T1000 (cell line): ENCODE data around the gene VARS1.
A peak's percentile ranks its signal among the peaks of the same experiment; 100 is the strongest.

Source experiments
- DNase-seq: peaks from one replicate; lab custom pipeline; 2025; ENCODE audit warnings: mixed read lengths; lab: John Stamatoyannopoulos, UW

The VARS1 gene

GRCh38 chr6:31771992-31772358 is 23.6 kb downstream of the VARS1 start:
- no peak for DNase-seq

- no peak for DNase-seq
These were observed 24.7 kb downstream of the VARS1 start for GRCh38 chr6:31770860-31771259.

GRCh38 chr6:31769684-31770371 is 25.7 kb downstream of the VARS1 start:
- peak; percentile 74 for DNase-seq

DNA sequence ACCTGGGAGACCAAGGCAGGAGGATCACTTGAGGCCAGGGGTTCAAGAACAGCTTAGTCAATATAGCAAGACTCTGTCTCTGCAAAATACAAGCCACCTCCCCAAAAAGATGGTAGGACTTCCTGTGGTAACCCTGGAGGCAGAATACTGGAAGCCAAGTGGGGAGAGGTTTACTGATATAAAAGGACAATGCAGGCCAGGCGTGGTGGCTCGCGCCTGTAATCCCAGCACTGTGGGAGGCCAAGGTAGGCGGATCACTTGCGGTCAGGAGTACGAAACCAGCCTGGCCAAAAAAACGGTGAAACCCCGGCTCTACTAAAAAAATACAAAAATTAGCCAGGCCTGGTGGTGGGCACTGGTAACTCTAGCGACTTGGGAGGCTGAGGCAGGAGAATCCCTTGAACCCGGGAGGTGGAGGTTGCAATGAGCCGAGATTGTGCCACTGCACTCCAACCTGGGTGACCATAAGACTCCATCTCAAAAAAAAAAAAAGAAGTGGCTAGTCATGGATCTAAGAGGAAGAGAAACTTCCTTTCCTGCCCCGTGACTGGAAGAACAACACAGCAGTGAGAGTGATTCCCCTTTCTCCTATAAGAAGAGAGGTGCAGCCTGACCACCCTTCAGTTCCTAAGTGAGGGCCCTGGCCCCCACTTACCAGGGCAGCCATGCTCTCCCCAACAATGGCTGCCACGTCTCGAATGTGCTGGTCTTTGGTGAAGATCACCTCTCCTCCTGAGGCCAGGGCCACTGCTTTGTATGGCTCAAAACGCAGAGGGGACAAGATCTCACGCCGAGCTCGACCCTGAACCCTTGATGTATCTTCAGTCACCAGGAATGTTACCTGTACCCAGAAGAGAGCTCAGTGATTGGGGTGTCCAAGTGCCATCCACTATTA is 26.9 kb downstream of the VARS1 start:
- no peak for DNase-seq

GRCh38 chr6:31767096-31767645 is 28.4 kb downstream of the VARS1 start:
- DNase-seq, result no peak

- DNase-seq, result no peak
These were observed 29.4 kb downstream of the VARS1 start for GRCh38 chr6:31765910-31766794.

DNA sequence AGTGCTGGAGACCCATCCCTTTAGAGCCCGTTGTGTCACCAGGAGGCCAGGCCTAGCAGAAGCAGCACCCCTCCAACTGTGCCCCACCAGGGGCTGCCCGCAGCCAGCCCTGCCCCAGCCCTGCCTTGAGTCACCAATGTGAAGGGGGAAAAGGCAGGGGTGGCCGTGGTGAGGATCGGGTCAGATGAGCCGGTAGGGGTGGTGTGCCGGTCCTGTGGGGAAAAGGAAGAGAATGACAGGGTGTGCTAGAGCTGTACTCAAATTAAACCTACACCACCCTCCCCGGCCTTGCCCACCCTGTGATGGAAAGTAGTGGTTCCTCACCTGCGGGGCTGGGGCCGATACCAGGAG is 30.0 kb downstream of the VARS1 start:
- DNase-seq, result no peak

GRCh38 chr6:31764198-31764597 is 31.4 kb downstream of the VARS1 start:
- DNase-seq, result no peak

DNA sequence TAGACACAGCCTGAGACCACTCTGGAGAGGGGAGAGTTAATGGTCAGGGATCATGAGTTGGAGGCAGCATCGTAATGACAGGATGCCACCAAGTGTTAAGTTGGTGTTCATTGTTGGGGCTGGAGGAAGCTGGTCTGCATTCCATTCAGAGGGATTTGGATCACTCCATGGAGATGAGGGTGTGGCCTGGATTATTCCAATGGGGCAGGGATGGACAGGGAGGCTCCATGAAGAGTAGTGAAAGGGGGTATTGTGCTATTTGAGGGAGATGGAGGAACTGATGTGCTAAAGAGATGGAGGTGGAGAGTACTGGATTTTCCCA is 32.0 kb downstream of the VARS1 start:
- no peak for DNase-seq

DNA sequence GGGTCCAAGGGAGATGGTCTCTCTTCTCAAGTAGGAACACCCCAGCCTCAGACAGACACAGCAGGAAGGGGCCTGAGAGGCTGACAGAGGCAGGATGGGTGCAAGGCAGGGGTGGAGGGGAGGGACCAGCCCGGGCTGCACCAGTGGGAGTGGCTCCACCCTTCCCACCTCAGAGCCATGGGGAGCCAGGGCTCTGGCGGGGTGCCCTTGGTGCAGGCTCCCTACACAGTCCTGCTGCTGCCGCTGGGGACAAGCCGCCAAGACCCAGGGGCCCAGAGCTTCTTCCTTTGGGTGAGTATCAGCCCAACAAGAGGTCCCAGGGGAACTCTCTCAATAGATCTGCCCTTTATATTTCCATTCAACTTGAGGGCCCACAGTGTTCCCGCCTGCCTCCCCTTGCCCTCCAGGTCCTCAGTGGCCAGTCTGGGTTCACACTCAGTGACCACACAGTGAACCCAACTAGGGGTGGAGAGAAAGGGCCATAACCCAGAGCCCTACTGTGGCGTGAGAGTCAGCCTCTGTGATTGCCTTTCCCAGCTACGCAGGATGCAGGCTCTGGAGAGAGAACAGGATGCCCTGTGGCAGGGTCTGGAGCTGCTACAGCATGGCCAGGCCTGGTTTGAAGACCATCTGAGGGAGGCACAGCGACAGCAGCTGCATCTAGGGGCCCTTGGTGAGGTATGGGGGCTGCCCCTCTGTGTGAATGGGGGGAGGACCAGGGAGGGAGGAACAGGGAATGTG is 32.5 kb downstream of the VARS1 start:
- DNase-seq, result no peak

DNA sequence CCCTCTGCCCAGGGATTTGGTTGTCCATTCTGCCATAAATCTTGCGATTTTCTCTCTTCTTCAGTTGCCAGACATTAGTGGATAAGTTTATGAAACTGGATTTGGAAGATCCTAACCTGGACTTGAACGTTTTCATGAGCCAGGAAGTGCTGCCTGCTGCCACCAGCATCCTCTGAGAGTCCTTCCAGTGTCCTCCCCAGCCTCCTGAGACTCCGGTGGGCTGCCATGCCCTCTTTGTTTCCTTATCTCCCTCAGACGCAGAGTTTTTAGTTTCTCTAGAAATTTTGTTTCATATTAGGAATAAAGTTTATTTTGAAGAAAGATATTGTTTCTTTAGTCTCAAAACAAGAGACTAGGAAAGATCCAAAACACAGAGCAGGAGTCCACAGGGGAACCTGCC is 33.2 kb downstream of the VARS1 start, which contains the start of gene SAPCD1:
SAPCD1 (plus strand) TSS at position 301 of the 400 bp plus-strand sequence. CDS start 399 bp downstream, outside the sequence.
- no peak for DNase-seq

GRCh38 chr6:31761343-31761742 is 34.2 kb downstream of the VARS1 start:
- no peak for DNase-seq

DNA sequence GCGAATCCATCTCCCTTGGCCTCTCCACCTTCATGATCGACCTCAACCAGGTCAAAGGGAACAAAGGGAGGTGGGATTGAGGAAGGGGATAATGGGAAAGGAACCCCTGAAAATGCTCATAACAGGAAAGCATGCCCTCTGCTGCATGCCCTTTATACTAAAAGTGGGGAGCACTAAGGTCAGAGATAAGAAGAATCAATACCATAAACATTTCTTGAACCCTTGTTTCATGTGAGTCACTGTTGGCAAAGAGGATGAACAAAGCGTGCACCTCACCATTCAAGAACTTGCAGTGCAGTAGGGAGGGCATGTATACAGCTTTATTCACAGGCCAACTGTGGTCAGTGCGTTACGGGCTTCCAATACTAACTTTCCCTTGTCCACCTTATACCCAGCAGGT is 34.8 kb downstream of the VARS1 start:
- no peak for DNase-seq

DNA sequence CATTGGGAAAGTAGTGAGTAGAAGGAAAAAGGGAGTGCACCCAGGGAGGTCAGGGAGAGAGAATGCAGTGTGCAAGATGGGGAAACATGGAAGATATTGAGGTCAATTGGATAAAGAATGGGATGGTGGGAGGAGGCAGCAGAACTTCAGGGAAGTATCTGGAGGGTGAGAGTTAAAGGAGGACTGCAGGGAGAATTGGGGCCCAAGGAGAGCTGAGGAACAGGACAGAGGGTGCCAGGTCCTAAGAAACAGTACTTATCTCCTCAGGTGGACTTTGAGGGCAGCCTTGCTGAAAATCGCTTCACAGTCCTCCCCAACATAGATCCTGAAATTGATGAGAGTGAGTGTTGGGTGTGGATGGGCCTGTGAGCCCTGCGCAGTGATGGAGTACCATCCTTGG is 37.3 kb downstream of the VARS1 start:
- no peak for DNase-seq

GRCh38 chr6:31752739-31753319 is 42.7 kb downstream of the VARS1 start:
- DNase-seq, result no peak

DNA sequence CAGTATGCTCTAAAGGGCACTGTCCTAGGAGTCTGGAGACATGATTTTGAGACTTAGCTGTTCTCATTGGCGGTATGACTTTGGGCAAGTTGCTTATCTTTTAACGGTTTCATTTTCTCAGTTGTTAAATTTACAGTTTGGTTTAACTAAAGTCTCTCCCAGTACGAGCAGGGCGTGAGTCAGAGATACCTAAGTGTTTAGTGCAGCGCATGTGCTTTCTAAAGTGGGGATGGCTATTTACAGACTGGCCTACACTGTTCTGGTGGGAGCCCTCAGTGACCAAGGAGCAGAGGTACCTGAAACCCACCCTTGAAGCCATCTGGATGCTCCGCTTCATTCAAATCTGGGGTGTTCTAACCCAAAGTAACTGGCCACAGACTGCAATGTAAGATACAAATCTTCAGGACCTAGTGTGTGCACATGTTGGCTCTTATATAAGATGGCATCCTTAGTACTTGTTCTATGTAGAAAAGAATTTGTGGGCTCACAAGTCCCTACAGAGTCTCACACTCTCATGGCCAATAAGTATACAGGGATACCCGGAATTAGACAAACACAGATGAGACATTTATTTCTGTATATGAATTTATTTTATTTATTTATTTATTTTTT is 45.0 kb downstream of the VARS1 start:
- no peak for DNase-seq

- DNase-seq, result no peak
These were observed 46.1 kb downstream of the VARS1 start for GRCh38 chr6:31749301-31750036.
